Measurements from ENCODE around the gene INF2.
"Not testable (repeated sequence)": the region's sequence is repeated elsewhere in the genome, so short reads cannot be mapped to it uniquely, and the experiment has no call there.

INF2 gene

GRCh38 chr14:104724407-104724980 is 35.1 kb downstream of the INF2 start:
- no peak for DNase-seq

DNA sequence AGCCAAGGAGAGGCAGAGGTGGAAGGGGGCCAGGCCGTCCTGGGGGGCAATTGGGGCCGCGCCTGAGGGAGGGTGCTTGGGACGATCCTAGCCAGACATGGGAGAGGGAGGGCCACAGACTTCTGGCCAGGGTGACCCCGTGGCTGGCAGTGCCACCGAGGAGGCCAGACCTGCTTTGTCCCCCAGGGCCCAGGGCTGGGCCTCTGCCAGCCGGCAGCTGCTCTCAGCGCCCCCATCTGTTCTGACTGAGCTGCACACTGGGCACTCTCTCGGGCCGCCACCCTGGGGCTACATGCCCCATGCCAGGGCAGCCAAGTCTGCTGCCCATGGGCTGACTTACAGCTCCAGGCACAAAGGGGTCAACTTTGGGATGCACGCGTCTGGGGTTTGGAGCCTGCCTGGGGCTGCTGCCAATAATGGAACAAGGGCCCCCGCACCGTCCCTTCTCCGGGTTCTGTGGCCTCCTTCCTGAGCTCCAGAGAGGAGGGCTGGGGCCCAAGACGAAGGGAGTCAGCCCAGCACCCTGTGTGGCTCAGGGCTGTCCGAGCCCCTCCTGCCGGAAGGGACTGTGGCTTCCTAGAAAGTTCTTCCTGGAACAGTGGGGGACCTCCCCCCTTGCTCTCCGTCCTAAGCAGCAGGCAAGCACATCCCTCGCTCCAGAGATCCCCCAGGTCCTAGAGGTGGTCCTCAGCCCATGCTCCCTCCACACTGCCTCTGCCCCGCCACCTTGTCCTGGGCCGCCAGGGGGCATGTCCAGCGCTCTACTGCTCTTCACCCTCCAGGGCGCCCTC is 35.8 kb downstream of the INF2 start:
- no peak for DNase-seq

- DNase-seq, result no peak
Observed at GRCh38 chr14:104725772-104726548, 36.5 kb downstream of the INF2 start.

DNA sequence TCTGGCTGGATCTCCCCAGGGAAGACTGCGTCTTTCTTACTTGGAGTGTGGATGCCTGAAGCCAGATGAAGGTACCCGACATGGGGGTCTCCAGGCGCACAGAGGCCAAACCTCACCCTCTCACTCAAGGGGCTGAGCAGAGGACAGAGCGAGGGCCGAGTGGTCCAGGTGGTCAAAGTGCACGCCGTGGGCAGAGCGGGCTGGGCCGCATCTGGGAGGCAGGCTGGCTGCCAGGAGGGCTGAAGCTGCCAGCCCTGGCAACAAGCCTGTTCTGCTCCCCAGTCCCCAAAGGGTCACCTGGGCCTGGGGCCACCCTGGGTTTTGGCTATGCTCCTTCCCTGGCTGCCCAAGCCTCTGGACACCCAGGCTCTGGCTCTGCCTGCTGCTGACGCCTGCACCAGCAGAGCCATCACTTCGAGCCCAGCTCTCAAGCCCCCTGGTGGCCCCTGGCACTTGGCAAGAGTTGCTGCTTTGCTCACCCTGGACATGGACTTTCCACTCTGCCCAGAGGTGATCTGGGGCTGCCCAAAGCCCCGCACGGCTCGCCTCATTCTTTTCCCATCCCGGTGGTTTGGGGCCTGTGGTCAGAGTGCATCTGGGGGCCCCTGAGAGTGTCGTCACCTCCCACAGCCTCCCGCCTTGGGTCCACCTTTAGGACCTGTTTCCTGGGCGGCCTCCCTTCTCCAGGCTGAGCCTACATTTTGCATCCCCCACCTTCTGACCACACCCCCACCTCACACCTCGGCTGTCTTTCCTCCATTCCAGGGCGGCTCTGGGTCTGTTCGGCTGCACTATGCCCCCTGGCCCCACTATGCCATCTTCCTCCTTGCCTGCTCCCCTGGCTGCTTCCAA is 37.4 kb downstream of the INF2 start:
- no peak for DNase-seq

GRCh38 chr14:104728631-104729030 is 39.2 kb downstream of the INF2 start:
- DNase-seq, result no peak

- DNase-seq, result not testable (repeated sequence)
Observed at GRCh38 chr14:104729176-104729834, 39.9 kb downstream of the INF2 start.

DNA sequence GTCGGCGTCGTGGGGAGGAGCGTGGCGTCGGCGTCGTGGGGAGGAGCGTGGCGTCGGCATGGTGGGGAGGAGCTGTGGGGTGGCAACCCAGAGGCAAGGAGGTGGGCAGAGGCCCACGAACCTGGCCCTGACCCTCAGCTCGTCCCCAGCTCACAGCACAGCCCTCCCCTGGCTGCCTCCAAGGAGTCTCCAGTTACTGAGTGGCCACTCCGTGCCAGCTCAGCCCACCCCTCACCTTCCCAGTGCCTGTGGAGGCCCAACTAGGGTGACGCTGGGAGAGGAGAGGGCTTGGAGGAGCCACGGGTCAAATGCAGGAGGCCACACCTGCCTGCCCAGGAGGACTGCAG is 40.4 kb downstream of the INF2 start:
- no peak for DNase-seq

GRCh38 chr14:104730487-104730886 is 41.1 kb downstream of the INF2 start:
- DNase-seq, result no peak

- no peak for DNase-seq
Observed at GRCh38 chr14:104731320-104732294, 42.2 kb downstream of the INF2 start.

DNA sequence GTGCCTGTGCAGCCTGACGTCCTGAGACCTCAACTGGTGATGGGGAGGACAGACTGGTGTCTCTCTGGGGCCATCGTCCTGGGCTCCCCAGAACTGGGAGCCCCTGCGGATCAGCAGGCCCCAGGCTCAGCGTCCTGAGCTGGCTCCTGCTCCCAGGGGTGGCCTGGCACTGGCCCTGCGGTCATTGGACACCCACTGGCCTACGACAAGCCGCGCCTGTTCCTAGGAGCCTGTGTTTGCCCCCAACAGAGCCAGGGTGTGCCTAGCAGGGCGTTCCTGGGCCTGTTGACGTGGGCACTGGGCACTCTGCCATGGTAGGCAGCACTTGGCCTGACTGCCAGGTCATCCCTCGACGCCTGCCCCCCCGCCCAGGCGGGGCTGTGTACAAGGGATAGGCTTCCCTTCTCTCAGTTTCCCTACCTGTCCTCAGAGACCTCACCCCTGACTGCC is 43.0 kb downstream of the INF2 start:
- DNase-seq, result no peak

DNA sequence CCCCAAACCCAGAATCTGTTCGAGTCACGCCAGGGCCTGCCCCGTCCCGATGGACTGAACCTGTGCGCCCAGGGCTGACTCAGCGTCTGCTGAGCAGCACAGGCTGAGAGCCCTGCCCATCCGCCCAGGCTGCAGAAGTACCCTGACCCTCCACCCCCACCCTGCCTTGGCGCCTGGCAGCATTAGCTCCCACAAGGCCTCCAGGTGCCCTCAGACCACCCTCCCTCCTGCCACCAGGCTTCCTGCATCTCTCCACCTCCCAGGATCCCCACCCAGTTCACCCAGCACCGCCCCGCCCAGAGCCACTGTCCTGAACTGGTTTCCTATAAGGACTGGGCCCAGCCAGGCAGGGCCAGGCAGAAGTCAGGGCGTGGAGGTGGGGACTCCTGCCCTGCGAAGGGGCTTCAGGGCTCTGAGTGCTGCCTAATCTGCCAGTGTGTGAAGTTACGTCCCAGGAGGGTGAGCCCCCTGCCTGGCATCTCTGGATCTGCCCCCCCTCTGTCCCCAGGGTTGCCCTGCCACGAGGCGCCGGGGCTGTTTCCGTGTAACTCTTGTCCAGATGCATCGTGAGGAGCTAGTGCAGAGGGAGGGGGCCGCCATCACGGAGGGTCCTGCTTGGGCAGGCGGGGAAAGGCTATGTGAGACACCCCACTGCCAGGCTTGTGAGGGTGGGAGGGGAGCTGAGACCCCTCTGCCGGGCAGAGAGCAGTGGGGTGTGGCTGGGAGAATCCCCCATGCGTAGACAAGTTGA is 43.7 kb downstream of the INF2 start:
- DNase-seq, result no peak

GRCh38 chr14:104734051-104734587 is 44.7 kb downstream of the INF2 start:
- DNase-seq, result no peak

DNA sequence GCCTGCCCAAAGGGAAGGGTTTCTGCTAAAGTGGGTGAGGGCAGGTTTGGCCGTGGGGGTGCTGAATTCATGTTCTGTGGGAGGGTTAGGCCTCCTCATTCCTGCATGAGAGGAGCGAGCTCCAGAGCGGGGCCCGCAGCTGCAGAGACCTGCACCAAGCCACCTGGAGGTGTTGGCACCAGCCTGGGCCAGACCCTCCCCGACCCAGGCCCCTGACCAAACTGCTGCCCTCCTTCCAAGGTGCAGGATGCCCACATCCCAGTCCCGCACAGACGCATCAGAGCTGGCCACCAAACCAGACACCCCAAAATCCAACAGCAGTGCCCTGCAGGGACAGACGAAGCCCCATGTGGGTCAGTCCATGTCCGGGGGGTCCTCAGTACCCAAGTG is 45.2 kb downstream of the INF2 start:
- no peak for DNase-seq

GRCh38 chr14:104734991-104735779 is 45.8 kb downstream of the INF2 start:
- DNase-seq, result no peak

DNA sequence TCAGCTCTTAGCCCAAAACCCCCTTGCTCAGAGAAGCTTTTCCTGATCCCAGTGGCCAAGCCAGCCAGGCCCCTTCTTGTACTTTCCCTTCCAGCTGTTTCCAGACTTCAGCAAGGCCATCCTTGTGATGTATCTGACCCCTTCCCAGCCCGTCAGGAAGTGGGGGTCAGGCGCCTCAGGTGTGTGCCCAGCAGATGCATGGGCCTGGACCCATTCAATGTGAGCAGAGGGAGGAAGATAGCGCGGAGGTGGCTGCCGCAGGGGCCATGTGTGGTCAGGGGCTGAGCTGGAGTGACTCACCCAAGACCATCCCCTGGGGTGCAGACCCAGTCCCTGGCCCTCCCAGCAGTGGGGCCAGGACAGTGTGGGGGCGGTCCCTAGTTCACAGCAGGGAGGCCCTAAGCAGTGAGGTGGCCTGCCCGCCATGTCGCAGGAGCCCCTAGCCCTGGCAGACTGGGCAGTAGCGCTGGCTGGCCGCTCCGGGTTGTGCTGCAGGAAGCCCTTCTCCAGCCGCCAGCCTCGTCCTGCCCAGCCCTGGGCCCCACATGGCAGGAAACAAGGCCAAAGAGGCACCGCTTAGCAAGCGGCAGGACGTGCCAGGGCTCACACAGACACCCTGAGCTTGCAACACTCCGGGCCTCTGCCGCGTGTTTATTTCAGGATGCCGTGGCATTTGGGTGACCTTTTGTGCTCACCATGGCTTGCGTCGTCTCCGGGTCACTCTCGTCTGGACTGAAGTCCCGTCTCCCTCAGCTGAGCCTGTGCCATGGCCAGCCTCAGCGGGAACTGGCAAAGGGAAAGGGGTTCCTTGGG is 46.6 kb downstream of the INF2 start:
- DNase-seq, result peak; percentile 87

DNA sequence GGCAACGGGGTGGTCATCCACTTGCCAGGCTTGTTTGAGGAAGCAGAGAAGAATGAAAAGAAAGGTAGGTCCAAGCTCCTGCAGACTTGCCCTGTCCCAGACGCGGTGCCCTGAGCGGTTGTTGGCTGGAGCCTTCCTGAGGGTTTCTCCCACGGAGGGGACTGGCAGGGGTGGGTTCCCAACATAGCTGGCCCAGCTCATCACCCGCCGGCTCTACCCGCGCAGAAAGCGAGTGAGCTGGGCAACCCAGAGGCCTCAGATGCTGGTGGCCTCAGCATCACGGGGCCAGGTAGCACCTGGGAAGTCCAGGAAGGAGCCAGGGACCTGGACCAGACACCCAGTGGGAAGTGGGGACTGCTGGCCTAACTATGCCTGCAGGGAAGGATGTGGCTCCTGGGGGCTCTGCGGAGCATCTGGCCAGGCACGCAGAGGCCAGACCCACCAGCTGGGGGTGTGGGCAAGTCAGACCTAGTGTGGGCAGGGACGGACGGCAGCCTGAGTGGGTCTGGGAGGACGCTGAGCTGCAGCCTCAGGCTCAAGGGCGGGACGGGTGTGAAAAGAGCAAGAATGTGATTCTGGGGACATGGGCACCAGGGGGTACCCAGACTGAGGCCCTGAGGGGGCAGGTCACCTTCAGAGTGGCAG is 49.1 kb downstream of the INF2 start:
- DNase-seq, result no peak

DNA sequence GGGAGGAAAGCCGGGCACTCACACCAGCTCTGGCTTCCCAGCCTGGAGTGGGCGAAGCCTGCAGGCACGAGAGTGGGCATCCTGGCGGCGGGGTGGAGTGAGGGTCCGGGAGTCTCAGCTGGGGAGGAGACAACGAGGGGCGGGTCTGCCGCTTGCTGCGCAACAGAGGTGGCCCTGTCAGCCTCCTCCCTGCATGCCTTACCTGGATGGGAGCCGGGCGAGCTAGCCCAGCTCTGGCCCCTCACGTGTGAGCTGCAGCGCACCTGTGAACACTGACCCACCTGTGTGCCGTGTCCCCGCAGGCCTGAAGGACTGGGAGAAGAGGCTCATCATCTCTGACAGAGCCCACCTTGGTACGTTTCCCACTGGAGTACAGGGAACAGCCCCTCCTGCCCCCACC is 49.6 kb downstream of the INF2 start:
- no peak for DNase-seq

Data from inflammatory macrophage treated with lipopolysaccharide for 4 hours (primary cell).